Epidermal melanocyte (primary cell): ENCODE data around the gene DPY19L1.
"Not testable (repeated sequence)": the region's sequence is repeated elsewhere in the genome, so short reads cannot be mapped to it uniquely, and the experiment has no call there.

ENCODE experiments used
- DNase-seq: peaks from one replicate; pipeline ENCODE4 v3.0.0; 2011; ENCODE audit warnings: low spot score; ENCODE audit not compliant: insufficient read length

DPY19L1 gene

DNA sequence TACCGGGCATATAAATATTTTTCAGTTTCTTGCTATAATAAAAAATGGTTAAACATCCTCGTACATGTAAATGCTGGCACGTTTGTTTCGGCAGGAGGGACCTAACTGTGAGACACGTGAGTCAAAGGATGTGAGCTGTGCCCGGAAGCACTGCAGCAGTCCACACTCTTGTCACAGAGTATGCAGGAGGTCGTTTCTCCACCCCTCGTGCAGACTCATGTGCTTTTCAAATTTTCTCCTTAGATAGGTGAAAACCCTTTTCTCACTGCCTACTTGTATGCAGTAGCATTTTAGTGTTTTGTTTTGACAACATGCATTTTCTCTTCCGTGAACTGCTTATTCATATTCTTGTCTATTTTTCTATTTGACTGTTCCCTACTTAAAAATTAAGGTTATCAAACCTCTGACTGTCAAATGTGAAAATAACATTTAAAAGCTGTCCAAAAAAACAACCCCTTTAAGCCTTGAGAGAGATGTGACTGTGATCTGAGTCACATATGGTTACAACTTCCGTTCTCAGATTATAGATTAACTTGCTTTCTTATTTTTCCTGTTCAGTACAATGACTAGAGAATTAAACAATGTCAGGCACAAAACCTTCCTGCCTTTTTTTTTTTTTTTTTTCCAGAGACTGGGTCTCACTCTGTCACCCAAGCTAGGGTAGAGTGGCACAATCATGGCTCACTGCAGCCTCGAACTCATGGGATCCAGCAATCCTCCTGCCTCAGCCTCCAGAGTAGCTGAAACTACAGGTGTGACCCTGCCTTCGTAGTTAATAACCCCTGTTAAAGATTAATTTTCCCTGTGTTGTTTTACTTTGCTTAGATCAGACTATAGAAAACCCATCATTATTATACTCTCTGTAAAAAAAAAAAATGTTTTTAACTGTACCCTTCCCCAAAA, 45.1 kb downstream of the DPY19L1 start:
- DNase-seq = no peak

GRCh38 chr7:34988442-34989125, 48.7 kb downstream of the DPY19L1 start:
- not testable (repeated sequence) for DNase-seq

DNA sequence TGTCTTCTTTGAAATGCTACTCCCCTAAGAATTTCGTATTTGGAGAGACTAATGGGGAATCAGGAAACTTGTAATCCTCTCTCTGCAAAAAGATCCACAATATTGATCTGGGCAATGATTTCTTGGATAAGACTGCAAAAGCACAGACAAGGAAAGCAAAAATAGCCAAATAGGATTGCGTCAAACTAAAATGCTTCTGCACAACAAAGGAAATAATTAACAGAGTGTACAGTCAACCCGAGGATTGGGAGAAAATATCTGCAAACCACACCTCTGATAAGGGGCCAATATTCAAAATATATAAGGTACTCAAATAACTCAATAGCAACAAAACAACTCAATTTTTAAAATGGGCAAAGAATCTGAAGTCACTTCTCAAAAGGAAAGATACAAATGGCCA, 52.1 kb downstream of the DPY19L1 start:
- not testable (repeated sequence) for DNase-seq

DNA sequence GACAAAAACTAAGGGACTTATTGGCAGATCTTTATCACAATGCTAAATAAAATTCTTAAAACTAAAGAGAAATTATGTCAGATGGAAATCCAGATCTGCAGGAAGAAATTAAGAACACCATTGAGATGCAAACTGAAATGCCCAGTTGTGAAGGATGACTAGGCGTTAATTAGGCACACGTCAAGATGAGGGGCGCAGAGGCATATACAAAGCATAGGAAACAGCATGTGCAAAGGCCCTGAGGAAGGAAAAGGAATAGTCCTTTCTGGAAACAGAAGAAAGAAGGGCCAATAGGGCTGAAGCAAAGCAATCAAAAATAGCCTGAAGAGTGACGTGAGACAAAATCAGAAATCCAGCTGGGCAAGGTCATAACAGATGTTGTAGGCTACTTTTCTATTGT, 53.1 kb downstream of the DPY19L1 start:
- DNase-seq = not testable (repeated sequence)

DNA sequence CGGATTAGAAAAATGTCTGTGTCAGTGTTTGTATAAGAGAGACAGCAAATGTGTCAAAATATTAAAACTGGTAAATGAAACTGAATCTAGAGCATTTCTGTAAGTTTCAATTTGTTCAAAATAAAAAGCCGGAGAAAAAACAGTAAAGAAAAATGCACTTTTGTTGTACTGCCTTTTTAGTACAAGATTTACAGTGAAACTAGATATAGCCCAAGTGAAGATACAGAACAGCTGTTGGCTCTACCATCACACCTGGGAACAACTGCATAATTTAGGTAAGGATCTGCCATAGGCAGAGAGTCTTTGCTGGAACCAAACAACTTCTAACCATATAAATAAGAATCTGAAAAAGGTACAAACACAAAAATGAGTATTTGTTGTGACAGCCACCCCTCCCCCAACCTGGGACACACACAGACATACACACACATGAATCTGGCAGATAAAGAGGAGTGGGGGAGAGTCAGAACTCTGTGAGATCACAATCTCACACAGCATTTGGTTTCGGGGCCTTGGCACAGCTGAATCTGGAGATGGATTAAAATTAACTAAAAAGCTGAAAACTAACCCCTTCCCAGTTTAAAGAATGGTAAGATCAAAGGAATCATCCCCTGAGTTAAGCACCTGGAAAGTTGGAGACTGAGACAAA, 54.8 kb downstream of the DPY19L1 start:
- DNase-seq = no peak

DNA sequence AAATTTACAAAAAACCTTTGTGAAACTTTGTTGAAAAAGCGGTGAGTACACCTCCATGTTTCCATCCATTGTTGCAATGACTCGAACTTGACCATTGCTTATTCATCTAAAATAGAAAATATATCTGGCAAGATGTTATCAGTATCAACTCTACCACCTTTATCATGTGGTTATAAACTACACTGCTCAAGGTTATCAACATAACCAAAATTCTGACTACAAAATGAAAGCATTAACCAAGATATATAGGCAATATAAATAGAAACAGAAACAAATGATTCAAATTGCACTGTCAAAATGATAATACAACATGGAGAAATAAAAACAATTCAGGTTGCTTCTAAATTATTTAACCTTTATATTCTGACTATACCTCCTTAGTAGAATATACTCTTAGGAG, 58.2 kb downstream of the DPY19L1 start:
- not testable (repeated sequence) for DNase-seq

DNA sequence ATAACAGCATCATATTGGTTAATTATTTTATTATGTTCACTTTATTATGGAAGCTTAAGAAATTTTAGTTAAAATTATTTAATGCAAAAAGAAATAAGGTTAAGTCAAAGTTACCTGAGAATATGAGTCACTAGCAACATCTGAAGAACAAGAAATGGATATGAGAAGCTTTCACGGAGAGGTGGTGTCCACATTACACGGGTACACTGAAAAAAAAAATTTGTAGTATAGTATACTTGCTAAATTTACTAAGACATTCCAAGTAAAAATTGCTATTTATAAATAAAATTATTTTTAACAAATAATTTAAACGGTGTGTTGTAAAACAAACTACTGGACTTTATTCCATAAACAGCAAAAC, 63.9 kb downstream of the DPY19L1 start:
- DNase-seq = no peak

DNA sequence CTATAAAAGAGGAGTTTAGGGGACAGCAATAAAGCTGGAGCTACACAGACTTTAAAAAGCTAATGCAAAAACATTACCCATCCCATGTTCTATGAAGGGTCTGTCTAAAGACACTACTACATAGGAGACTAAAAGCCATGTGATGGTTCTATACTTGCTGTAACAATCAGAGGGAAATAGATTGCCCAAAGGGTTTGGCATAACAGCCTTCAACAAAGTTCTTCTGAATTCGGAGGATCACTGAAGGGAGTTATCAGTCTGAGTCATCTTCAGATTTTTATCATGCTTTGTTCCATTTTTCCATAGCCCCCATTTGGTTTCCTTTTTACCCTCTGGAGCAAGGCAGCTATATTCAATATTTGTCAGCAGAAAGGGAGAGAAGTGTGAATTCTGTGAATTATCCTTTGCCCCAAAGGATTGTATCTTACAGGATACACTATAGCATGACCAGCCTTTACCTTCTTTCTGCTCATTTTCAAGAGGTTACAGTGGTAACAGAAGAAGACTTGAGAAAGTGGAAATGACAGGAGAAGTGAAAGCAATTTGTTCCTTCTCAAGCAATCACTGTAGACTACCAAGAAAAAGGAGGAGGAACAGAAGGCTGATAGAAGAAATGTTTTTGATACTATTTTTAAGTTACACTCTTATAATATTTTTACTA, 64.4 kb downstream of the DPY19L1 start:
- not testable (repeated sequence) for DNase-seq

- DNase-seq = not testable (repeated sequence)
Measured at GRCh38 chr7:34967818-34968217, 69.5 kb downstream of the DPY19L1 start.

GRCh38 chr7:34966504-34966903, 70.8 kb downstream of the DPY19L1 start:
- not testable (repeated sequence) for DNase-seq

DNA sequence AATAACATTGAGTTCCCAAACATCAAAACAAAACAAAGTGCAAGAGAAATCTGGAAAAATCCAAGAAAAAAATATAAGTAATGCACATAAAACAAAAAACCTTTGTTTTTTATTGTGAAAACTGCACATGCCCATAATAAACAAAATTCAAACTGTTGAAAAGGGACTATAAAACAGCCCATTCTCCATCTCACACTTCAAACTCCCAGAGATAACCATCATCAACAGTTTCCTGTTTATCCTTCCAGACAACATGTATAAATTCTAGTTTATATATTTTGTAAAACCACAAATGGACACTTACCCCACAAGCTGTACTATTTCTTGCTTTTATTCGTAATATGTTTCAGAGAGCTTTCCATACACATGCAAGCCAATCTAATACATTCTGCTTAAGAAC, 79.3 kb downstream of the DPY19L1 start:
- DNase-seq = no peak

- no peak for DNase-seq
Measured at GRCh38 chr7:34952822-34953221, 84.5 kb downstream of the DPY19L1 start.

GRCh38 chr7:34949361-34949760, 87.9 kb downstream of the DPY19L1 start:
- DNase-seq = no peak

GRCh38 chr7:34947427-34947826, 89.9 kb downstream of the DPY19L1 start:
- DNase-seq = not testable (repeated sequence)

DNA sequence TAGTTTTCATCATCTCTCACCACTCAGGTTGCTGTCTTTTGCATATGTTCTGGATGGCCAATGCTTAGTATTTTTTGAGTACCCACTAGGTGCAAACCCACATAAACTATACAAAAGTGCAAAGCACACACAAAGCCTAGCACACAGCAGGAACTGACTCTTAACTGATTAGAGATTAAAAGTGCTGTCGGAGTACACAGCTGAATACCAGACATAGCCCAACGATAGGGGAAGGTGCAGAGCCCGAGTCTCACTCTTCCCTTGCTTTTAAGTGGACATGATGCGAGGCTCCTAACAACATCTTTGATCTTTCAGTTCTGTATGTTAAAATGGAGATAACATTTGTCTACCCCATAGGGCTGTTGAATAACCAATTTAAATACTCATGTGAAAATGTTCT, 90.8 kb downstream of the DPY19L1 start:
- DNase-seq = no peak

- DNase-seq = not testable (repeated sequence)
Measured at GRCh38 chr7:34945894-34946477, 91.3 kb downstream of the DPY19L1 start.

GRCh38 chr7:34939175-34939574, 98.1 kb downstream of the DPY19L1 start:
- no peak for DNase-seq

DNA sequence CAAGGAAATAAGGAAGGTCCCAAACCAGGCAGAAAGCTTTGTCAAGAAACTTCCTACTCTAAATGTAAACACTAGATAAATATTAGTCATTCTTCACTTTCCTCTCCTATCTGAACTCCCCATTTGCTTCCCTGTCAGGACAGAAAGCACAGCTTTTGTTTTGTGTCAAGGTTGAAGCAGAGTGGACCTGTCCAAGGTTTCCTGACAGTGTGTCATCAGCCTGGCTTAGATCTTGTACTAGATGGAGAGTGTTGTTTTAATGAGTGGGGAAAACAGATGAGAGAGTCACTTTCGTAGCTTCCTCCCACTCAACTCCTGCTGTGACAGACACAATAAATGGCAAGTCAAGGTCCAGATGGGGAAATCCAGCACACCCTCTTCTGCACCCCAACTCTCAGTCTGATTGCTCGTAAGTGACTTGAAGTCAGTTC, 101.5 kb downstream of the DPY19L1 start:
- DNase-seq = not testable (repeated sequence)

DNA sequence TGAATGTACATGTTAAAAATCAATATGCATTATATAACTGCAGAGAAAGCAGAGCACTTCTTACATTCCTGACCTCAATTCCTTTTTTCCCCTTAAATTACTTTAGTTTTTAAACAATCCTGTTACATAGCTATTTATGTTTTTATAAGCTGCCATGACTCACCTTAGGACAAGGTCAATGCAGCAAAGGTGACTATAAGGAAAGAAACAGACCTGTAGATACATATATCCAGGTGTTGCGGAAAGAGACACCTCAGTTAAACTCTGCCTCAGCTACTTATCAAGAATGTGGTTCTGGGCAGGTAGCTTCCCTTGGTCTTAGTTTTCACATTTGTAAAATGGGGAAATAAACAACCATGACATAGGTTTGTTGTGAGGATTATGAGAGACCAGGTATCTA, 105.5 kb downstream of the DPY19L1 start:
- no peak for DNase-seq

GRCh38 chr7:34929783-34930182, 107.5 kb downstream of the DPY19L1 start:
- DNase-seq = not testable (repeated sequence)

DNA sequence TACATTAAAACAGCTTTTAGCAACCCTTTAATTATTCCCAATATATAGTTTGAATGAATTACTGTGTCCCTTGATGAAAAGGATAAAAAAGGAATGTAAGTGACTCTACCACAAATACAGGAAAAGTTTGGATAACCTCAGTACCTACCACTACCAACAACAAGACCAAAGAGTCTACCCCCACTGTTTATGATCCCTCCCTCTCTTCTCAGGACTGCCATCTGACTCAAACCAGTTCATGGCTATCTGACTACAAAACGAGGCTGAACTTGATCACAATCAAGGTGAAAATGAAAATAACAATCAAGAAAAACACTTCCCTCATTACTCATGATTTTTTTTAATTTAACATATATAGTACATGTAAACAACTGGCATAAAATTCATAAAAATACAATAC, 108.7 kb downstream of the DPY19L1 start:
- no peak for DNase-seq
